Kidney tubule cell (primary cell): ENCODE measurements around the gene HES2.
"Not testable (repeated sequence)": the region's sequence is repeated elsewhere in the genome, so short reads cannot be mapped to it uniquely, and the experiment has no call there.

ENCODE experiments used
- DNase-seq: peaks from one replicate; pipeline ENCODE4 v3.0.0-alpha.2; 2018; ENCODE audit warnings: low spot score

HES2 gene

GRCh38 chr1:6437012-6437700 is 17.4 kb upstream of the HES2 start:
- peak; percentile 86 for DNase-seq

- not testable (repeated sequence) for DNase-seq
These were observed 16.6 kb upstream of the HES2 start for GRCh38 chr1:6436277-6436676.

GRCh38 chr1:6435547-6435946 is 15.8 kb upstream of the HES2 start:
- no peak for DNase-seq

GRCh38 chr1:6435129-6435528 is 15.4 kb upstream of the HES2 start:
- DNase-seq: no peak

- no peak for DNase-seq
These were observed 14.5 kb upstream of the HES2 start for GRCh38 chr1:6434186-6434585.

- DNase-seq: not testable (repeated sequence)
These were observed 12.2 kb upstream of the HES2 start for GRCh38 chr1:6431645-6432579.

GRCh38 chr1:6429660-6430411 is 10.1 kb upstream of the HES2 start:
- DNase-seq: peak; percentile 27

GRCh38 chr1:6428453-6428852 is 8.7 kb upstream of the HES2 start:
- DNase-seq: not testable (repeated sequence)

- peak; percentile 44 for DNase-seq
These were observed 8.0 kb upstream of the HES2 start for GRCh38 chr1:6427441-6428390.

- DNase-seq: no peak
These were observed 7.2 kb upstream of the HES2 start for GRCh38 chr1:6426972-6427350.

GRCh38 chr1:6426277-6426971 is 6.7 kb upstream of the HES2 start:
- no peak for DNase-seq

- DNase-seq: no peak
These were observed 5.9 kb upstream of the HES2 start for GRCh38 chr1:6425658-6426057.

GRCh38 chr1:6424619-6425593 is 5.2 kb upstream of the HES2 start, which contains the start of gene ESPN:
TSS of gene ESPN (plus strand) at chr1:6424776. CDS start at chr1:6424956, 180 bp downstream.
- DNase-seq: no peak

- no peak for DNase-seq
These were observed 4.4 kb upstream of the HES2 start for GRCh38 chr1:6424000-6424565.

- DNase-seq: peak; percentile 86
These were observed 3.7 kb upstream of the HES2 start for GRCh38 chr1:6423321-6423999.

GRCh38 chr1:6421266-6421665 is 1.5 kb upstream of the HES2 start:
- no peak for DNase-seq

GRCh38 chr1:6420454-6421042 is 829 bp upstream of the HES2 start:
- no peak for DNase-seq

- no peak for DNase-seq
These were observed 319 bp downstream of the HES2 start for GRCh38 chr1:6419397-6419803.
